Activated naive CD8-positive, alpha-beta T cell treated with anti-CD3 and anti-CD28 coated beads for 36 hours (primary cell): ENCODE data around the gene HK1. TPM values are rescaled to one million over a fixed set of nuclear protein-coding genes. Genes with fewer than 3 reads are reported as not detected.
A peak's percentile ranks its signal among the peaks of the same experiment; 100 is the strongest.
"Not testable (repeated sequence)": the region's sequence is repeated elsewhere in the genome, so short reads cannot be mapped to it uniquely, and the experiment has no call there.

Experiments
- DNase-seq: peaks from one replicate; pipeline ENCODE4 v3.0.0; 2021
- H3K27ac Mint-ChIP-seq: one replicate; pipeline ENCODE4 v1.8.0; 2022; ENCODE audit warnings: mild to moderate bottlenecking, moderate library complexity, mixed read lengths
- H3K27me3 Mint-ChIP-seq: one replicate; pipeline ENCODE4 v1.8.0; 2022; ENCODE audit warnings: mild to moderate bottlenecking, mixed read lengths
- H3K36me3 Mint-ChIP-seq: one replicate; pipeline ENCODE4 v1.8.0; 2021; ENCODE audit warnings: mild to moderate bottlenecking, mixed read lengths
- H3K4me1 Mint-ChIP-seq: one replicate; pipeline ENCODE4 v1.8.0; 2021; ENCODE audit warnings: mixed read lengths
- H3K4me3 Mint-ChIP-seq: one replicate; pipeline ENCODE4 v1.8.0; 2022; ENCODE audit warnings: mild to moderate bottlenecking, moderate library complexity, mixed read lengths
- H3K9me3 Mint-ChIP-seq: one replicate; pipeline ENCODE4 v1.8.0; 2022; ENCODE audit warnings: mixed read lengths
- total RNA-seq, 2 experiments: library from RNA; stranded (reverse); gene quantifications; one replicate each; pipeline ENCODE4 v1.2.3, GENCODE V29; 2021

Gene HK1
- total RNA-seq, 2 experiments from 2014 or later = 236 to 244 TPM

DNA sequence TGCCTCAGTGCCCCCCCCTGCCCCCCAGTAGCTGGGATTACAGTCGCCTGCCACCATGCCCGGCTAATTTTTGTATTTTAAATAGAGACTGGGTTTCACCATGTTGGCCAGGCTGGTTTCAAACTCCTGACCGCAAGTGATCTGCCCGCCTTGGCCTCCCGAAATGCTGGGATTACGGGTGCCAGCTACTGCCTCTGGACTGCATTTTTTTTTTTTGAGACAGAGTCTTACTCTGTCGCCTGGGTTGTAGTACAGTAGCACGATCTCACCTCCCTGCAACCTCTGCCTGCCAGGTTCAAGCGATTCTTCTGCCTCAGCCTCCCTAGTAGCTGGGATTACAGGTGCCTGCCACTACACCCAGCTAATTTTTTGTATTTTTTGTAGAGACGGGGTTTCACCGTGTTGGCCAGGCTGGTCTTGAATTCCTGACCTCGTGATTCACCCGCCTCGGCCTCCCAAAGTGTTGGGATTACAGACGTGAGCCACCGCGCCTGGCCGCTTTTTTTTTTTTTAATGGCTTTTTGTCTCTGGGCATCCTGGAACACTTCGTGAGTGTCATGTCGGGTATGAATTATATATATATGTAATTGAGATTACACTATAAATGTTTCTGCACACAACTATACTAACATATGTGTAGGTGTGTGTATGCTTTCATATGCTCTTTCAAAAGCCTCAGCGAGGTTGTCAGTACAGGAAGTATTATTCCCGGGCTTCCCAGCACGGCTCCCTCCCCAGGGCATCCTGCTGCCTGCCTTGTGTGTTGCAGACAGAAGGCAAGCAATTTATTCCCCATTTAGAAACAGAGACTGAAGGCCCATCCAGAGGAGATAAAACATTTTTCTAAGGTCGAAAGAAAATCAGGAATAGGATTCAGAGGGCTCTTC, 47.6 kb downstream of the HK1 start:
- Mint-ChIP-seq H3K36me3 (peaks cover 40% of the 10 kb centered on the region), H3K4me3 (peak overlapping the region; percentile 48), H3K27ac (peak overlapping the region; percentile 63), H3K4me1 (peaks cover 66% of the 10 kb centered on the region)
- not testable (repeated sequence) for H3K27me3 Mint-ChIP-seq, H3K9me3 Mint-ChIP-seq, DNase-seq

GRCh38 chr10:69326692-69327091, 48.4 kb downstream of the HK1 start:
- Mint-ChIP-seq H3K4me3 (no peak overlapping the region), H3K36me3 (peaks cover 32% of the 10 kb centered on the region), H3K27ac (no peak overlapping the region), H3K4me1 (peaks cover 62% of the 10 kb centered on the region), H3K9me3 (no peaks in the 10 kb centered on the region), H3K27me3 (no peaks in the 10 kb centered on the region)
- no peak for DNase-seq

GRCh38 chr10:69327463-69328379, 49.4 kb downstream of the HK1 start:
- peak overlapping the region; percentile 67 for H3K4me3 Mint-ChIP-seq
- H3K4me1 Mint-ChIP-seq = peaks cover 62% of the 10 kb centered on the region
- no peaks in the 10 kb centered on the region for H3K9me3 Mint-ChIP-seq
- peaks cover 28% of the 10 kb centered on the region for H3K36me3 Mint-ChIP-seq
- H3K27me3 Mint-ChIP-seq = no peaks in the 10 kb centered on the region
- DNase-seq = peak; percentile 29
- H3K27ac Mint-ChIP-seq = peak overlapping the region; percentile 85

GRCh38 chr10:69328380-69328735, 50.1 kb downstream of the HK1 start:
- H3K9me3 Mint-ChIP-seq = no peaks in the 10 kb centered on the region
- peaks cover 28% of the 10 kb centered on the region for H3K36me3 Mint-ChIP-seq
- peak overlapping the region; percentile 85 for H3K27ac Mint-ChIP-seq
- DNase-seq = no peak
- H3K27me3 Mint-ChIP-seq = no peaks in the 10 kb centered on the region
- peaks cover 62% of the 10 kb centered on the region for H3K4me1 Mint-ChIP-seq
- peak overlapping the region; percentile 67 for H3K4me3 Mint-ChIP-seq

GRCh38 chr10:69328888-69329287, 50.6 kb downstream of the HK1 start:
- H3K36me3 Mint-ChIP-seq = peaks cover 28% of the 10 kb centered on the region
- H3K4me3 Mint-ChIP-seq = peak overlapping the region; percentile 29
- peak overlapping the region; percentile 85 for H3K27ac Mint-ChIP-seq

DNA sequence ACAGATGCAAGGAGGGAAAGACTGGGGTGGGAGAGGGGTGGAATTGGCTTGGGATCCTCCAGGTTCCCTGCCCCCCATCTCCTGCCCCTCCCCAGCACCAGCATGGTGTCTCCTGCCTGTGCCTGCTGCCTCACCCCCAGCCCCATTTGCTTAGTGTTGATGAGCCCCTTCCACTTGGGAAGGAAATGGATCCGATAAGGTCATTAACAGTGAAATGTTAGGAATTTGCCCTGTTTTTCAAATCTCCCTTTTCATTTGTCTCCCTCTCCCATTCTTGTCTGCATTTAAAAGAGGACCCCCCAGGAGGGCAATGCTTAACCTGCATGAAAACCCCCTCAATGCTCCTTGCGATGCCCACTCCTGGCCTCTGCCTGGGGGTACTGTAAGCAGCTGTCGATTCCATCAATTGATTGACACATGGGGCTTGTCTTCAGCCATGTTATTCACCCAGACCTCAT, 51.5 kb downstream of the HK1 start:
- no peaks in the 10 kb centered on the region for H3K9me3 Mint-ChIP-seq
- H3K27ac Mint-ChIP-seq = no peak overlapping the region
- no peak for DNase-seq
- peaks cover 64% of the 10 kb centered on the region for H3K4me1 Mint-ChIP-seq
- H3K27me3 Mint-ChIP-seq = no peaks in the 10 kb centered on the region
- no peak overlapping the region for H3K4me3 Mint-ChIP-seq
- peaks cover 29% of the 10 kb centered on the region for H3K36me3 Mint-ChIP-seq

More at GRCh38 chr10:69328888-69329287, 50.6 kb downstream of the HK1 start:
- not testable (repeated sequence) for H3K27me3 Mint-ChIP-seq, DNase-seq, H3K9me3 Mint-ChIP-seq
- peaks cover 61% of the 10 kb centered on the region for H3K4me1 Mint-ChIP-seq

GRCh38 chr10:69331161-69331560, 52.9 kb downstream of the HK1 start:
- H3K27me3 Mint-ChIP-seq = no peaks in the 10 kb centered on the region
- H3K36me3 Mint-ChIP-seq = peaks cover 36% of the 10 kb centered on the region
- no peak overlapping the region for H3K27ac Mint-ChIP-seq
- peaks cover 70% of the 10 kb centered on the region for H3K4me1 Mint-ChIP-seq
- H3K9me3 Mint-ChIP-seq = no peaks in the 10 kb centered on the region
- DNase-seq = no peak
- H3K4me3 Mint-ChIP-seq = no peak overlapping the region

- no peaks in the 10 kb centered on the region for H3K27me3 Mint-ChIP-seq
- no peak overlapping the region for H3K4me3 Mint-ChIP-seq
- no peak for DNase-seq
- H3K27ac Mint-ChIP-seq = no peak overlapping the region
- peaks cover 60% of the 10 kb centered on the region for H3K4me1 Mint-ChIP-seq
- H3K9me3 Mint-ChIP-seq = no peaks in the 10 kb centered on the region
- H3K36me3 Mint-ChIP-seq = peaks cover 36% of the 10 kb centered on the region
These were observed 54.1 kb downstream of the HK1 start for GRCh38 chr10:69332278-69333010.

DNA sequence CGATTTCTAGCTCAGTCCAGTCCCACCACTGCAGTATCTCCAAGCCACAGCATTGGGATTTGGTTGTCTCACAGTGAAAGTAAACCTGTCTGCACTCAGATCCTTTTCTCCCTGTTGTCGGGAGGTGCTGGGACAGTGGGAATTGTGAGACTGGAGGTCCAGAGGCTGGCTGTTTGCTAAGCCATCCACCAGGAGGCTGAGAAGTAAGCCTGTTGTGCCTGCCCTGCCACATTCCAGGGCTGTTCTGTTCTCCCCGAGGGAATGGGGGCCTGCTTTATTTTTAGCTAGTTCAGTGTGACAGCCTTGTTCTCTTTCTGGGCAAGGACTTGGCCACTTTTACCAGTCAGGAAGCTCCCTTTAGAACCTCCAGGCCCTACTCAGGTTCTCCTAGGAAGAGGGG, 54.9 kb downstream of the HK1 start:
- peaks cover 56% of the 10 kb centered on the region for H3K4me1 Mint-ChIP-seq
- H3K36me3 Mint-ChIP-seq = peaks cover 34% of the 10 kb centered on the region
- no peaks in the 10 kb centered on the region for H3K9me3 Mint-ChIP-seq
- no peak overlapping the region for H3K4me3 Mint-ChIP-seq
- H3K27ac Mint-ChIP-seq = no peak overlapping the region
- no peak for DNase-seq
- H3K27me3 Mint-ChIP-seq = no peaks in the 10 kb centered on the region

GRCh38 chr10:69333865-69334301, 55.6 kb downstream of the HK1 start:
- not testable (repeated sequence) for H3K9me3 Mint-ChIP-seq, DNase-seq, H3K4me3 Mint-ChIP-seq, H3K27me3 Mint-ChIP-seq
- H3K4me1 Mint-ChIP-seq = peaks cover 55% of the 10 kb centered on the region
- H3K27ac Mint-ChIP-seq = peak overlapping the region; percentile 76
- peaks cover 32% of the 10 kb centered on the region for H3K36me3 Mint-ChIP-seq

GRCh38 chr10:69334302-69335062, 56.2 kb downstream of the HK1 start:
- Mint-ChIP-seq H3K27me3 (no peaks in the 10 kb centered on the region), H3K27ac (peak overlapping the region; percentile 76), H3K36me3 (peaks cover 26% of the 10 kb centered on the region), H3K4me1 (peaks cover 56% of the 10 kb centered on the region), H3K9me3 (no peaks in the 10 kb centered on the region), H3K4me3 (peak overlapping the region; percentile 62)
- DNase-seq = peak; percentile 11

DNA sequence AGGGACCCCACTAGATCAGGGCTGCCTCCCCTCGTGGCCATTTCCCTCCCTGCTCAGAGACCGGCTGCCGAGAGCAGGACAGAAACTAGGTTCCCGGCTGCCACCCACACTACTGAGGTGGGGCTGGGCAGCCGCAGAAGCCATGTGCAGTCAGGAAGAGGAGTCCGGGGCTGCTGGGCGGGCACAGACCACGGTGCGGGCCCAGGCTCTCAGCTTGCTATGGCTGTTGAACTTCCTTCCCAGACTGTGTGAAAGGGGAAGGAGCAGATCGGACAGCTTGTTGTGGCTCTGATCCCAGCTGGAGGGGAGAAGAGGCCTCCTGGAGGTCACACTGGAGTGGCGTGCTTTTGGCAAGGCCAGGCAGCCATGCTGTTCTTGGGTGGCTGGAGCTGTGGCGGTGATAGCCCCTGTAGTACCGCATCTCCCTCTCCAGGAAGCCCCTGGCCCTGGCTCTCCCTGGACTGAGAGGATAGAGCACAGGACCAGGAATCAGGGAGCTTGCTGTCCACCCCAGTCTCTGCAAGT, 56.8 kb downstream of the HK1 start:
- peaks cover 20% of the 10 kb centered on the region for H3K36me3 Mint-ChIP-seq
- H3K27me3 Mint-ChIP-seq = no peaks in the 10 kb centered on the region
- H3K4me3 Mint-ChIP-seq = peak overlapping the region; percentile 62
- H3K4me1 Mint-ChIP-seq = peaks cover 56% of the 10 kb centered on the region
- peak overlapping the region; percentile 76 for H3K27ac Mint-ChIP-seq
- no peaks in the 10 kb centered on the region for H3K9me3 Mint-ChIP-seq
- DNase-seq = peak; percentile 57

DNA sequence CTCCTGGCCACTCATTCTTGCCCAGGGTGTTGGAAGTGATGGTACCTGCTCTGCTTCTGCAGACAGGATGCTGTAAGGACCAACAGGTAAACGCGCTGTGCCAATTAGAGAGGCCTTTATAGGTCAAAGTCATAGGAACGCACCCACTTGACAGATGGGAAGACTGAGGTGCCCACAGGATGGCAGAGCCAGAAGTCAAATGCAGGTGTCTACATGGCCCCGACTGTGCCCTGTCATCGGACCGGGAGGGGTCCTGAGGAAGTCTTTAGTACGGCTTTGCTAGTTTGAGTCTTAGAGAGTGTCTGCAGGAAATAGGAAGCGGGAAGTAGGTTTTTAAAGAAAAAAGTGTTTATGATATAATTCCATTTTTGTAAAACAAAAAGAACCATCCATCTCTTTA, 57.3 kb downstream of the HK1 start:
- no peak for DNase-seq
- Mint-ChIP-seq H3K9me3 (no peaks in the 10 kb centered on the region), H3K36me3 (peaks cover 16% of the 10 kb centered on the region), H3K27me3 (no peaks in the 10 kb centered on the region), H3K4me1 (peaks cover 53% of the 10 kb centered on the region), H3K4me3 (no peak overlapping the region), H3K27ac (no peak overlapping the region)

GRCh38 chr10:69336952-69337295, 58.6 kb downstream of the HK1 start:
- Mint-ChIP-seq H3K4me3 (no peak overlapping the region), H3K27me3 (no peaks in the 10 kb centered on the region), H3K9me3 (no peaks in the 10 kb centered on the region), H3K27ac (no peak overlapping the region), H3K36me3 (peaks cover 22% of the 10 kb centered on the region), H3K4me1 (peaks cover 56% of the 10 kb centered on the region)
- no peak for DNase-seq
